ENCODE measurements around the gene ATG14. TPM values are rescaled to one million over a fixed set of nuclear protein-coding genes. Genes with fewer than 3 reads are reported as not detected.

ATG14 gene
- total and polyA plus RNA-seq, 2 of the 8 experiments (the other 6 are each of a cell fraction or from before 2014, with no cell fraction given) = 4.9 to 10.8 TPM

DNA sequence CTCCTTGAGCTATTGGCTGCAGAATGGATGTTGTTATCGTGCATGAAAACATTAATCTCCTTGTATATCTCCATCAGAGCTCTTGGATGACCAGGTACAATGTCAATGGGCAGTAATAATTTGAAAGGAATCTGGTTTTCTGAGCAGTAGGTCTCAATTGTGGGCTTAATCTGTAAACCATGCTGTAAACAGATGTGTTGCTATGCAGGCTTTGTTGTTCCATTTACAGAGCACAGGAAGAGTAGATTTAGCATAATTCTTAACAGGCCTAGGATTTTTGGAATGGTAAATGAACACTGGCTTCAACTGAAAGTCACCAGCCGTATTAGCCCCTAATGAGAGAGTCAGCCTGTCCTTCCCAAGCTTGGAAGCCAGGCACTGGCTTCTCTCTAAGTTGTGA is 50.4 kb downstream of the ATG14 start (continued):
- TF ChIP-seq CTCF (IDR thresholded peaks at IDR 0.05; ENCODE audit: control extremely low read depth in 1 of 3, insufficient read depth in 1 of 3, low read depth in 1 of 3, low read length in 3 of 3) = no peak
- no peak for TF ChIP-seq CHD1 (IDR thresholded peaks at IDR 0.05; ENCODE audit: low read depth, low read length)

All from H1 (cell line).